HCT116 (cell line): ENCODE results near the gene PARP2. TPM values are rescaled to one million over a fixed set of nuclear protein-coding genes. Genes with fewer than 3 reads are reported as not detected.

Source experiments
- ATAC-seq: fragments of 200-7000 bp; cut with Tn5 transposase; 2 replicates; pipeline ENCODE4 v1.9.1; 2020; ENCODE audit warnings: mild to moderate bottlenecking, moderate library complexity
- BruUV-seq: library from RNA; stranded (reverse); fragments of 400-500 nt; replicated peaks from 2 replicates; lab custom pipeline; 2021; lab: Mats Ljungman, UMichigan
- CTCF ChIA-PET: fragments of 300-600 bp; sonication (Branson Sonifier 250); formaldehyde crosslinking; loops from one replicate; lab custom pipeline; 2021; ENCODE audit warnings: antibody characterized with exemption; lab: Charles Lee
- POLR2A ChIA-PET: fragments of 300-600, 350-600 bp; sonication (Branson Sonifier 250); formaldehyde crosslinking; loops from one replicate; lab custom pipeline; 2021; ENCODE audit warnings: antibody characterized with exemption; lab: Charles Lee
- RAD21 ChIA-PET, 2 experiments: fragments of 300-600 bp; sonication (Branson Sonifier 250); formaldehyde crosslinking; loops; one replicate each; lab custom pipeline; 2023; ENCODE audit warnings: low total read pairs in 2 of 2; ENCODE audit not compliant: uncharacterized antibody in 2 of 2, unreplicated experiment in 2 of 2, low non-redundant PET in 1 of 2; lab: Charles Lee
- DNase-seq: peaks from one replicate; pipeline ENCODE4 v3.0.0-alpha.2; 2010; ENCODE audit warnings: low read depth, low spot score
- H2AFZ ChIP-seq: fragments of 200-600 bp; shearing (Covaris generic), sonication (generic); 2 replicates; pipeline ENCODE4 v1.6.1; 2017; ENCODE audit warnings: low read depth, mixed run types, mixed read lengths, antibody characterized with exemption, low read length; ENCODE audit not compliant: poor library complexity, severe bottlenecking
- H3K27ac ChIP-seq: 2 replicates; pipeline ENCODE4 v1.5.1; 2012; ENCODE audit warnings: low read depth, low read length
- H3K27me3 ChIP-seq: fragments of 200-600 bp; sonication (generic); 2 replicates; pipeline ENCODE4 v1.6.1; 2016; ENCODE audit warnings: mixed run types, low read length, mixed read lengths; ENCODE audit not compliant: insufficient read depth
- H3K36me3 ChIP-seq, 2 experiments: fragments of 200-500 bp in 1 of 2; fragments of 200-600 bp in 1 of 2; sonication (Bioruptor generic) in 1 of 2; sonication (generic) in 1 of 2; 2 replicates each; pipeline versions ENCODE4 v1.5.1 to v1.6.1; 2014 to 2016; ENCODE audit warnings: low read length in 2 of 2, inconsistent platforms in 1 of 2, mixed read lengths in 1 of 2, mixed run types in 1 of 2; ENCODE audit not compliant: insufficient read depth in 2 of 2, control insufficient read depth in 1 of 2
- H3K4me1 ChIP-seq, 2 experiments: fragments of 200-600 bp in 1 of 2; sonication (generic) in 1 of 2; 2 replicates each; pipeline versions ENCODE4 v1.5.1 to v1.6.1; 2012 to 2017; ENCODE audit warnings: low read length in 2 of 2, inconsistent platforms in 1 of 2, mild to moderate bottlenecking in 1 of 2, mixed read lengths in 1 of 2, mixed run types in 1 of 2, moderate library complexity in 1 of 2; ENCODE audit not compliant: insufficient read depth in 2 of 2, control insufficient read depth in 1 of 2
- H3K4me2 ChIP-seq: fragments of 200-600 bp; sonication (generic); 2 replicates; pipeline ENCODE4 v1.6.1; 2017; ENCODE audit warnings: mixed run types, low read length, mixed read lengths
- H3K4me3 ChIP-seq, 2 experiments: fragments of 200-600 bp in 1 of 2; sonication (generic) in 1 of 2; replicated peaks in 1 of 2; 2 replicates each; pipeline ENCODE4 v1.5.1; 2011 to 2016; ENCODE audit warnings: low read length in 2 of 2, control low read depth in 1 of 2, low read depth in 1 of 2, mild to moderate bottlenecking in 1 of 2, mixed read lengths in 1 of 2, mixed run types in 1 of 2
- H3K79me2 ChIP-seq: fragments of 200-600 bp; sonication (generic); 2 replicates; pipeline ENCODE4 v1.6.1; 2017; ENCODE audit warnings: mild to moderate bottlenecking, mixed run types, low read length, moderate library complexity, mixed read lengths; ENCODE audit not compliant: insufficient read depth
- H3K9ac ChIP-seq: fragments of 200-600 bp; sonication (generic); 2 replicates; pipeline ENCODE4 v1.6.1; 2016; ENCODE audit warnings: low read length, mixed read lengths
- H3K9me2 ChIP-seq: fragments of 200-600 bp; sonication (generic), shearing (Covaris generic); 2 replicates; pipeline ENCODE4 v1.6.1; 2017; ENCODE audit warnings: mixed run types, mild to moderate bottlenecking, moderate library complexity; ENCODE audit not compliant: insufficient read depth
- H3K9me3 ChIP-seq, 2 experiments: fragments of 200-500 bp in 1 of 2; fragments of 200-600 bp in 1 of 2; sonication (Bioruptor generic) in 1 of 2; sonication (generic) in 1 of 2; 2 replicates each; pipeline ENCODE4 v1.6.1; 2014 to 2017; ENCODE audit warnings: low read length in 2 of 2, mixed read lengths in 2 of 2, inconsistent platforms in 1 of 2, low read depth in 1 of 2, mild to moderate bottlenecking in 1 of 2, mixed run types in 1 of 2, moderate library complexity in 1 of 2; ENCODE audit not compliant: control insufficient read depth in 1 of 2, insufficient read depth in 1 of 2
- H4K20me1 ChIP-seq: fragments of 200-600 bp; sonication (generic), shearing (Covaris generic); 2 replicates; pipeline ENCODE4 v1.6.1; 2017; ENCODE audit warnings: mixed run types, mild to moderate bottlenecking, moderate library complexity; ENCODE audit not compliant: insufficient read depth
- ATF3 ChIP-seq: IDR thresholded peaks from 2 replicates; pipeline ENCODE4 v1.6.1; 2012
- CBX3 ChIP-seq: IDR thresholded peaks from 2 replicates; pipeline ENCODE4 v1.6.1; 2012; ENCODE audit warnings: low read depth
- ELF1 ChIP-seq: IDR thresholded peaks from 2 replicates; pipeline ENCODE4 v1.6.1; 2012; ENCODE audit warnings: low read depth, borderline replicate concordance
- EZH2 ChIP-seq: fragments of 200-600 bp; sonication (generic); IDR thresholded peaks from 2 replicates; pipeline ENCODE4 v1.6.1; 2017; ENCODE audit warnings: antibody characterized with exemption, mixed run types
- EZH2phosphoT487 ChIP-seq: fragments of 200-600 bp; IDR thresholded peaks from 2 replicates; pipeline ENCODE4 v1.6.1; 2018; ENCODE audit warnings: antibody characterized with exemption, borderline replicate concordance
- FOSL1 ChIP-seq: IDR thresholded peaks from 2 replicates; pipeline ENCODE4 v1.6.1; 2012; ENCODE audit warnings: low read depth
- JUND ChIP-seq: IDR thresholded peaks from 2 replicates; pipeline ENCODE4 v1.6.1; 2012
- POLR2A ChIP-seq: IDR thresholded peaks from 2 replicates; pipeline ENCODE4 v1.7.0; 2011; ENCODE audit warnings: borderline replicate concordance; ENCODE audit not compliant: insufficient read depth, insufficient read length; ENCODE audit errors: extremely low read depth
- SIN3A ChIP-seq: IDR thresholded peaks from 2 replicates; pipeline ENCODE4 v1.6.1; 2012; ENCODE audit warnings: low read depth
- SP1 ChIP-seq: IDR thresholded peaks from 2 replicates; pipeline ENCODE4 v1.6.1; 2012; ENCODE audit warnings: low read depth
- SRF ChIP-seq: IDR thresholded peaks from 2 replicates; pipeline ENCODE4 v1.6.1; 2012; ENCODE audit warnings: low read depth
- TCF7L2 ChIP-seq: IDR thresholded peaks from 2 replicates; pipeline ENCODE4 v1.7.0; 2011; ENCODE audit warnings: borderline replicate concordance, inconsistent platforms; ENCODE audit not compliant: insufficient read depth, insufficient read length; ENCODE audit errors: extremely low read depth
- YY1 ChIP-seq: IDR thresholded peaks from 2 replicates; pipeline ENCODE4 v1.6.1; 2011; ENCODE audit warnings: low read length, low read depth, moderate library complexity, mild to moderate bottlenecking; ENCODE audit not compliant: insufficient replicate concordance; ENCODE audit errors: extremely low read depth
- ZBTB33 ChIP-seq: IDR thresholded peaks from 2 replicates; pipeline ENCODE4 v1.6.1; 2011; ENCODE audit warnings: mild to moderate bottlenecking, low read length, moderate library complexity; ENCODE audit not compliant: insufficient replicate concordance; ENCODE audit errors: extremely low read depth
- ZFX ChIP-seq: fragments of 450-650 bp; IDR thresholded peaks from 2 replicates; pipeline ENCODE4 v1.6.1; 2017
- ZNF274 ChIP-seq: fragments of 200-500 bp; sonication (Bioruptor generic); IDR thresholded peaks from 2 replicates; pipeline ENCODE4 v1.6.1; 2014; ENCODE audit warnings: mild to moderate bottlenecking, low read depth, low read length, inconsistent platforms
- intact Hi-C: fragments of 100-400 bp; cut with micrococcal nuclease; formaldehyde crosslinking; loops from 2 replicates; pipeline ENCODE4 v1.10.0; 2022
- total RNA-seq: library from RNA; stranded (reverse); gene quantifications from one replicate; pipeline ENCODE4 v1.2.1, GENCODE V29; 2021; ENCODE audit not compliant: unreplicated experiment

PARP2 gene
- total RNA-seq, 1 experiment from 2014 or later = 51.8 TPM

- DNase-seq (no peak), ATAC-seq (no peak)
- TF ChIP-seq CBX3 (no peak), ZFX (no peak), POLR2A (no peak), ELF1 (no peak), SRF (no peak), FOSL1 (no peak), ATF3 (no peak), EZH2phosphoT487 (no peak), SIN3A (no peak), EZH2 (no peak), ZBTB33 (no peak), JUND (no peak), TCF7L2 (no peak), SP1 (no peak), YY1 (no peak), ZNF274 (no peak)
- Histone ChIP-seq H3K79me2 (no peaks in the 10 kb centered on the region), H3K27me3 (no peaks in the 10 kb centered on the region), H3K9ac (no peak overlapping the region), H3K4me3 (no peak overlapping the region), H3K27ac (no peak overlapping the region), H3K36me3 (peaks cover 31 to 47% of the 10 kb centered on the region in 2 experiments; a peak in 3 of 4 replicates), H3K9me3 (no peaks in the 10 kb centered on the region), H4K20me1 (no peaks in the 10 kb centered on the region), H3K9me2 (no peaks in the 10 kb centered on the region), H2AFZ (no peak overlapping the region), H3K4me2 (no peak overlapping the region), H3K4me1 (no peaks in the 10 kb centered on the region)
- BruUV-seq = no TSS peak
- ChIA-PET RAD21 (no interaction called here), CTCF (no interaction called here), POLR2A (interaction anchor here (0.6 kb wide), 1 partner anchor 173 kb away, joined by 4 read pairs; the partner anchor contains the start of gene RNASE9)
- intact Hi-C loops = no loop called here
These were observed 44.1 kb downstream of the PARP2 start for GRCh38 chr14:20387576-20387975.
